SK-N-SH treated with all-trans-retinoic acid at 6 μM for 48 hours (cell line): ENCODE data around the gene IQSEC1.

Experiments
- ATAC-seq: fragments of 200-7000 bp; cut with Tn5 transposase; 3 replicates; pipeline ENCODE4 v1.9.1; 2020; ENCODE audit warnings: mild to moderate bottlenecking, moderate library complexity
- ARNTL ChIP-seq: fragments of 450-650 bp; formaldehyde crosslinking; IDR thresholded peaks from 2 replicates; pipeline ENCODE4 v1.5.0; 2020; ENCODE audit warnings: low read depth, mild to moderate bottlenecking, moderate library complexity, borderline replicate concordance
- BACH2 ChIP-seq: fragments of 250-450 bp; sonication (Bioruptor Pico); IDR thresholded peaks from 2 replicates; pipeline ENCODE4 v1.9.0; 2021; ENCODE audit warnings: mild to moderate bottlenecking, borderline replicate concordance
- CSDC2 ChIP-seq: fragments of 250-450 bp; sonication (Bioruptor Pico); IDR thresholded peaks from 2 replicates; pipeline ENCODE4 v1.5.0; 2020; ENCODE audit warnings: mild to moderate bottlenecking, moderate library complexity
- CSRNP3 ChIP-seq: fragments of 250-450 bp; sonication (Bioruptor Pico); IDR thresholded peaks from 2 replicates; pipeline ENCODE4 v1.5.1; 2021; ENCODE audit warnings: mild to moderate bottlenecking, moderate library complexity
- ESRRG ChIP-seq: fragments of 250-450 bp; sonication (Bioruptor Pico); IDR thresholded peaks from 2 replicates; pipeline ENCODE4 v1.6.1; 2021; ENCODE audit warnings: mild to moderate bottlenecking
- GLIS3 ChIP-seq: fragments of 250-450 bp; sonication (Bioruptor Pico); IDR thresholded peaks from 2 replicates; pipeline ENCODE4 v1.5.0; 2020; ENCODE audit warnings: mild to moderate bottlenecking, moderate library complexity
- ISL1 ChIP-seq: fragments of 250-450 bp; sonication (Bioruptor Pico); IDR thresholded peaks from 2 replicates; pipeline ENCODE4 v2.1.2; 2022; ENCODE audit warnings: mild to moderate bottlenecking, moderate library complexity
- OSR1 ChIP-seq: fragments of 250-450 bp; sonication (Bioruptor Pico); IDR thresholded peaks from 2 replicates; pipeline ENCODE4 v1.8.0; 2022; ENCODE audit warnings: moderate library complexity, mild to moderate bottlenecking, inconsistent platforms
- PATZ1 ChIP-seq: fragments of 250-450 bp; sonication (Bioruptor Pico); IDR thresholded peaks from 2 replicates; pipeline ENCODE4 v1.8.0; 2020; ENCODE audit warnings: mild to moderate bottlenecking, moderate library complexity, borderline replicate concordance
- POU6F1 ChIP-seq: fragments of 250-450 bp; sonication (Bioruptor Pico); IDR thresholded peaks from 2 replicates; pipeline ENCODE4 v1.8.0; 2021; ENCODE audit warnings: low read depth, mild to moderate bottlenecking, moderate library complexity, borderline replicate concordance
- PPARA ChIP-seq: fragments of 250-450 bp; sonication (Bioruptor Pico); IDR thresholded peaks from 2 replicates; pipeline ENCODE4 v1.5.0; 2020; ENCODE audit warnings: mild to moderate bottlenecking, borderline replicate concordance
- RARB ChIP-seq: fragments of 250-450 bp; sonication (Bioruptor Pico); IDR thresholded peaks from 2 replicates; pipeline ENCODE4 v1.8.0; 2021; ENCODE audit warnings: mild to moderate bottlenecking, moderate library complexity
- TOX ChIP-seq: fragments of 250-450 bp; sonication (Bioruptor Pico); IDR thresholded peaks from 2 replicates; pipeline ENCODE4 v1.8.0; 2021; ENCODE audit warnings: mild to moderate bottlenecking, moderate library complexity, borderline replicate concordance
- TSHZ2 ChIP-seq: fragments of 250-450 bp; sonication (Bioruptor Pico); IDR thresholded peaks from 2 replicates; pipeline ENCODE4 v1.5.0; 2020; ENCODE audit warnings: mild to moderate bottlenecking, moderate library complexity
- ZC3H10 ChIP-seq: fragments of 250-450 bp; sonication (Bioruptor Pico); IDR thresholded peaks from 2 replicates; pipeline ENCODE4 v1.5.1; 2021; ENCODE audit warnings: mild to moderate bottlenecking, moderate library complexity
- ZFP3 ChIP-seq: fragments of 250-450 bp; sonication (Bioruptor Pico); IDR thresholded peaks from 2 replicates; pipeline ENCODE4 v1.5.0; 2020; ENCODE audit warnings: mild to moderate bottlenecking, moderate library complexity
- ZFP30 ChIP-seq: fragments of 450-650 bp; formaldehyde crosslinking; IDR thresholded peaks from 2 replicates; pipeline ENCODE4 v1.5.0; 2022; ENCODE audit warnings: mild to moderate bottlenecking, moderate library complexity
- ZNF565 ChIP-seq: fragments of 450-650 bp; formaldehyde crosslinking; conservative IDR thresholded peaks from 2 replicates; pipeline ENCODE4 v1.5.0; 2020; ENCODE audit warnings: low read depth, mild to moderate bottlenecking, moderate library complexity
- ZNF70 ChIP-seq: fragments of 450-650 bp; formaldehyde crosslinking; IDR thresholded peaks from 2 replicates; pipeline ENCODE4 v1.5.0; 2020; ENCODE audit warnings: mild to moderate bottlenecking, moderate library complexity
- ZNF8 ChIP-seq: fragments of 450-650 bp; formaldehyde crosslinking; IDR thresholded peaks from 2 replicates; pipeline ENCODE4 v1.5.0; 2020; ENCODE audit warnings: mild to moderate bottlenecking, moderate library complexity

Gene IQSEC1

GRCh38 chr3:12991861-12992281 lies 81.4 kb downstream of the IQSEC1 start:
- TF ChIP-seq ZFP30 (CRISPR knock-in tag) (no peak), BACH2 (CRISPR knock-in tag) (no peak), ZNF565 (CRISPR knock-in tag) (no peak)
- no peak for ATAC-seq

GRCh38 chr3:12991481-12991837 lies 81.8 kb downstream of the IQSEC1 start:
- no peak for ATAC-seq
- no peak for TF ChIP-seq ARNTL (CRISPR knock-in tag)
- no peak for TF ChIP-seq ESRRG (CRISPR knock-in tag)
- TF ChIP-seq ZC3H10 = no peak
- no peak for TF ChIP-seq POU6F1 (CRISPR knock-in tag)
- TF ChIP-seq OSR1 (CRISPR knock-in tag) = no peak
- no peak for TF ChIP-seq BACH2 (CRISPR knock-in tag)
- no peak for TF ChIP-seq ZNF70 (CRISPR knock-in tag)
- no peak for TF ChIP-seq GLIS3
- no peak for TF ChIP-seq ZFP30 (CRISPR knock-in tag)
- TF ChIP-seq ZNF8 (CRISPR knock-in tag) = no peak
- no peak for TF ChIP-seq TOX (CRISPR knock-in tag)
- no peak for TF ChIP-seq ISL1 (CRISPR knock-in tag)
- no peak for TF ChIP-seq CSDC2 (CRISPR knock-in tag)
- no peak for TF ChIP-seq TSHZ2 (CRISPR knock-in tag)
- no peak for TF ChIP-seq ZFP3 (CRISPR knock-in tag)

- ATAC-seq = peak; percentile 18; the same call in 2 of the 3 replicates
- TF ChIP-seq TOX (CRISPR knock-in tag) (no peak), ZFP3 (CRISPR knock-in tag) (no peak), PATZ1 (CRISPR knock-in tag) (no peak), ZNF565 (CRISPR knock-in tag) (no peak), PPARA (no peak), ISL1 (CRISPR knock-in tag) (no peak), CSRNP3 (CRISPR knock-in tag) (no peak), ARNTL (CRISPR knock-in tag) (no peak), POU6F1 (CRISPR knock-in tag) (no peak), CSDC2 (CRISPR knock-in tag) (no peak), RARB (no peak), GLIS3 (no peak)
Observed at GRCh38 chr3:12990781-12991480, 82.3 kb downstream of the IQSEC1 start.
